ENCODE results near the gene DNAH1. TPM values are rescaled to one million over a fixed set of nuclear protein-coding genes. Genes with fewer than 3 reads are reported as not detected.

The DNAH1 gene
- total RNA-seq, 2 donors from 2014 or later, result 7.0 to 9.1 TPM

DNA sequence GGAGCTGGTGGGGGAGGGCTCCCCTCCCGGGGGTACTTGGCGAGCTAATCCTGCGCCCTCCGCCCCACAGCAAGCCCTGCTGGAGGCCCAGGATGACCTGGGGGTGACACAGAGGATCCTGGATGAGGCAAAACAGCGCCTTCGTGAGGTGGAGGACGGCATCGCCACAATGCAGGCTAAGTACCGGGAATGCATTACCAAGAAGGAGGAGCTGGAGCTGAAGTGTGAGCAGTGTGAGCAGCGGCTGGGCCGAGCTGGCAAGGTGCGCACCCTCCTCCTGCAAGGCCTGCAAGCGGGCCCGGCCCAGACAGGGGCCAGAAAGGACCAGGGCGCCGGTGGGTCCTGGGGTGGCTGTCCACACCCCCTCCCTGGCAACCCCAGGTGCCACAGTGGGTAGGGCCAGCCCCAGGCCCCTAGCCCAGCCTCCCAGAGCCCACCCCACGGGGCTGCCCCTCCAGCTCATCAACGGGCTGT lies 72.3 kb downstream of the DNAH1 start:
- Histone ChIP-seq H3K4me3 (no peak overlapping the region), H3K36me3 (no peaks in the 10 kb centered on the region), H3K27ac (no peak overlapping the region), H3K9me3 (no peaks in the 10 kb centered on the region), H3K9ac (ENCODE audit: low read depth in 2 of 2, low read length in 2 of 2) (no peak overlapping the region), H3K4me1 (no peaks in the 10 kb centered on the region), H3K27me3 (no peaks in the 10 kb centered on the region)
- intact Hi-C loops (cut with DNase I), result no loop called here
- TF ChIP-seq, protein P1, sequence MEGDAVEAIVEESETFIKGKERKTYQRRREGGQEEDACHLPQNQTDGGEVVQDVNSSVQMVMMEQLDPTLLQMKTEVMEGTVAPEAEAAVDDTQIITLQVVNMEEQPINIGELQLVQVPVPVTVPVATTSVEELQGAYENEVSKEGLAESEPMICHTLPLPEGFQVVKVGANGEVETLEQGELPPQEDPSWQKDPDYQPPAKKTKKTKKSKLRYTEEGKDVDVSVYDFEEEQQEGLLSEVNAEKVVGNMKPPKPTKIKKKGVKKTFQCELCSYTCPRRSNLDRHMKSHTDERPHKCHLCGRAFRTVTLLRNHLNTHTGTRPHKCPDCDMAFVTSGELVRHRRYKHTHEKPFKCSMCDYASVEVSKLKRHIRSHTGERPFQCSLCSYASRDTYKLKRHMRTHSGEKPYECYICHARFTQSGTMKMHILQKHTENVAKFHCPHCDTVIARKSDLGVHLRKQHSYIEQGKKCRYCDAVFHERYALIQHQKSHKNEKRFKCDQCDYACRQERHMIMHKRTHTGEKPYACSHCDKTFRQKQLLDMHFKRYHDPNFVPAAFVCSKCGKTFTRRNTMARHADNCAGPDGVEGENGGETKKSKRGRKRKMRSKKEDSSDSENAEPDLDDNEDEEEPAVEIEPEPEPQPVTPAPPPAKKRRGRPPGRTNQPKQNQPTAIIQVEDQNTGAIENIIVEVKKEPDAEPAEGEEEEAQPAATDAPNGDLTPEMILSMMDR (IDR thresholded peaks at IDR 0.05), result no peak
- DNase-seq, result no peak

DNA sequence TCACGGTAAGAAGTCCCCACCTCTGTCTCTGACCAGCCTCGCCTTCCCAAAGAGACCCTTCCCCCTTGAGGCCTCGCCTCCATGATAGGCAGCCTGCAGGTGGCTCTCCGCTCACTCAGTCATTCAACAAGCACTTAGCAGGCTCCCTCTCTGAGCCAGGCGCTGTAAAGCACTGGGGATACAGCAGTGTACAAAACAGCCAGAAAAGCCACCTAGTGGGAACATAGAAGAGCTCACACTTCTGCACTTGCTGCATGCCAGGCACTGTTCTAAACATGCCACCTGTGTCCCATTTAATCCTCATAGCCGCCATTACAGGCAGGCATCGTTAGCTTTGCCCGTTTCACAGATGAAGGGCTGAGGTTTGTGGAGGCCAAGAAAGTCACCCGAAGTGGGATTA lies 72.8 kb downstream of the DNAH1 start:
- TF ChIP-seq, protein P1 (IDR thresholded peaks at IDR 0.05), result no peak
- Histone ChIP-seq H3K4me1 (no peaks in the 10 kb centered on the region), H3K27me3 (no peaks in the 10 kb centered on the region), H3K9me3 (no peaks in the 10 kb centered on the region), H3K27ac (no peak overlapping the region), H3K36me3 (no peaks in the 10 kb centered on the region), H3K9ac (ENCODE audit: low read depth in 2 of 2, low read length in 2 of 2) (no peak overlapping the region), H3K4me3 (no peak overlapping the region)
- intact Hi-C loops (cut with DNase I), result no loop called here
- no peak for DNase-seq

DNA sequence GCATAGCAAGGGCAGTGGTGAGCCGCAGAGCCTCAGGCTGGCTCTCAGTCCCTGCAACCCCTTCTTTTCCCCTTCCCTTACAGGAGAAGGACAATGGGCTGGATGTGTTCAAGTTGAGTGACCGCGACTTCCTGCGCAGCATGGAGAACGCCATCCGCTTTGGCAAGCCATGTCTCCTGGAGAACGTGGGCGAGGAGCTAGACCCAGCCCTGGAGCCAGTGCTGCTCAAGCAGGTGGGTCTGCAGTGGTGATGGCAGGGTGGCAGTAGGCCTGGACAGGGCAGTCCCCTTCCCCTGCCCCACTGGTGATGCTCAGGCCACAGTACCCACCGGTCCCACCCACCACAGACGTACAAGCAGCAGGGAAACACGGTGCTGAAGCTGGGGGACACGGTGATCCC lies 75.0 kb downstream of the DNAH1 start:
- H3K4me3 ChIP-seq, result no peak overlapping the region
- H3K9ac ChIP-seq (ENCODE audit: low read depth in 2 of 2, low read length in 2 of 2), result no peak overlapping the region
- intact Hi-C loops (cut with DNase I), result no loop called here
- no peaks in the 10 kb centered on the region for H3K4me1 ChIP-seq
- no peaks in the 10 kb centered on the region for H3K9me3 ChIP-seq
- no peak for DNase-seq
- no peaks in the 10 kb centered on the region for H3K27me3 ChIP-seq
- H3K36me3 ChIP-seq, result no peaks in the 10 kb centered on the region
- TF ChIP-seq, protein P1 (IDR thresholded peaks at IDR 0.05), result no peak
- H3K27ac ChIP-seq, result no peak overlapping the region

DNA sequence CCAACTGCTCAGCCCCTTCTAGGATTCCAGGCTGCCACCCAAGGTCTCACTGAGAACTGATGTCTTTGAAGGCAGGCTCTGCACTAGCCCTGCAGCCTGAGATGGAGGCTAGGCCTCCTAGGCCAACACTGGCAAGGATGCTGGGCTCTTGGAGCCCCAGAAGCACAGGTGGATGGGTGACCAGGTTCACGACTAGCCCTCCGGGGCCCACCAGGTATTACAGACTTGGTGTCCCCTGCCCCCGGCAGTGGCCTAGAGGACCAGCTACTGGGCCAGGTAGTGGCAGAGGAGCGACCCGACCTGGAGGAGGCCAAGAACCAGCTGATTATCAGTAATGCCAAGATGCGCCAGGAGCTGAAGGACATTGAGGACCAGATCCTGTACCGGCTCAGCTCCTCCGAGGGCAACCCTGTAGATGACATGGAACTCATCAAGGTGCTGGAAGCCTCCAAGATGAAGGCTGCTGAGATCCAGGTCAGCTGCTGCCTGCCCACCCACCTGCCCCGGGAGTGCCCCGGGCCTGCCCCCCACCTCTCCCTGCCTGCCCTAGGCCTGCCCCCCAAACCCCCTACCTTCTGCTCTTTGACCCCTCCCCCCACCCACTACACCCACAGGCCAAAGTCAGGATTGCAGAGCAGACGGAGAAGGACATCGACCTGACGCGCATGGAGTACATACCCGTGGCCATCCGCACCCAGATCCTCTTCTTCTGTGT lies 76.3 kb downstream of the DNAH1 start:
- Histone ChIP-seq H3K27ac (no peak overlapping the region), H3K9me3 (no peaks in the 10 kb centered on the region), H3K4me1 (no peaks in the 10 kb centered on the region), H3K4me3 (no peak overlapping the region), H3K36me3 (no peaks in the 10 kb centered on the region), H3K27me3 (no peaks in the 10 kb centered on the region), H3K9ac (ENCODE audit: low read depth in 2 of 2, low read length in 2 of 2) (no peak overlapping the region)
- intact Hi-C loops (cut with DNase I), result no loop called here
- TF ChIP-seq, protein P1 (IDR thresholded peaks at IDR 0.05), result no peak
- DNase-seq, result no peak

DNA sequence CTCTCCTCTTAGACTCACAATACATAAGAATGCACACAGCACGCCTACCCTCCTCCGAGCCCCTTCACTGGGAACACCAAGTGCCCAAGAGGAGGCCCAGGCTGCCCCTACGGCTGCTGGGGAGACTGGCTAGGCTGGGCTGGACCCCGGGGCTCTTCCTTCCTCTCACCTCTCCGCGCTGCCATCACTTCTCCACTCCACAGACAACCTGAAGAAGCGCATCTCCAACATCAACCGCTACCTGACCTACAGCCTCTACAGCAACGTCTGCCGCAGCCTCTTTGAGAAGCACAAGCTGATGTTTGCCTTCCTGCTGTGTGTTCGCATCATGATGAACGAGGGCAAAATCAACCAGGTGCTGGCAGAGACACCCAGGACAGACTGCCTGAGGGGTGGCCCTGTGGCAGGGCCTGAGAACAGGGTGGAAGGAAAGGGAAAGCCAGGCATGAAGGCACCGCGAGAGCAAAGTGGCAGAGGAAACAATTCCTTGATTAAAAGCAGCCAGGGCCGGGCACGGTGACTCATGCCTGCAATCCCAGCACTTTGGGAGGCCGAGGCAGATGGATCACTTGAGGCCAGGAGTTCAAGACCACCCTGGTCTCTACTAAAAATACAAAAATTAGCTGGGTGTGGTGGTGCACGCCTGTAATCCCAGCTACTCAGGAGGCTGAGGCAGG lies 77.2 kb downstream of the DNAH1 start:
- Histone ChIP-seq H3K27ac (no peak overlapping the region), H3K9ac (ENCODE audit: low read depth in 2 of 2, low read length in 2 of 2) (no peak overlapping the region), H3K4me3 (no peak overlapping the region), H3K9me3 (no peaks in the 10 kb centered on the region), H3K27me3 (no peaks in the 10 kb centered on the region), H3K4me1 (no peaks in the 10 kb centered on the region), H3K36me3 (no peaks in the 10 kb centered on the region)
- intact Hi-C loops (cut with DNase I), result no loop called here
- no peak for DNase-seq
- TF ChIP-seq, protein P1 (IDR thresholded peaks at IDR 0.05), result no peak

Data from colonic mucosa (tissue), 4 donors.